H1 (cell line): ENCODE measurements around the gene SCGN.

Experiments
- GABPA ChIP-seq: IDR thresholded peaks from 2 replicates; pipeline ENCODE4 v1.6.1; 2011; ENCODE audit warnings: mild to moderate bottlenecking, low read length, moderate library complexity, borderline replicate concordance; ENCODE audit not compliant: insufficient read depth
- POLR2A ChIP-seq, 2 experiments: IDR thresholded peaks; 1 replicate in 1 of 2; 2 replicates in 1 of 2; pipeline ENCODE4 v1.6.1; 2011; ENCODE audit warnings: low read depth in 2 of 2, low read length in 2 of 2, mild to moderate bottlenecking in 2 of 2; ENCODE audit errors: control extremely low read depth in 1 of 2

GRCh38 chr6:25704001-25704400, 52.0 kb downstream of the SCGN start:
- no peak for TF ChIP-seq POLR2A (IDR thresholded peaks at IDR 0.05; ENCODE audit: control extremely low read depth in 1 of 2, low read depth in 2 of 2, low read length in 2 of 2)
- TF ChIP-seq GABPA = no peak
